Stomach (tissue), 4 donors: ENCODE results near the gene KRTAP12-2.

Experiments
- EP300 ChIP-seq: sonication (generic); formaldehyde crosslinking; IDR thresholded peaks from one replicate; pipeline ENCODE4 v1.6.1; 2017; ENCODE audit warnings: antibody characterized with exemption
- POLR2A ChIP-seq, 4 donors: fragments of 450-650 bp; IDR thresholded peaks; one replicate each; pipeline ENCODE4 v1.6.1; 2016; ENCODE audit warnings: antibody characterized with exemption in 4 of 4, control low read depth in 2 of 4, mild to moderate bottlenecking in 1 of 4, moderate library complexity in 1 of 4
- POLR2AphosphoS5 ChIP-seq, 3 donors: sonication (generic); formaldehyde crosslinking; IDR thresholded peaks; one replicate each; pipeline ENCODE4 v1.6.1; 2016; ENCODE audit warnings: antibody characterized with exemption in 3 of 3
- TF ChIP-seq, protein P1 (sequence below), 7 experiments: fragments of 450-650 bp in 4 of 7; fragments of 200-600 bp in 3 of 7; sonication (generic) in 3 of 7; IDR thresholded peaks; one replicate each; pipeline ENCODE4 v1.5.1; 2016 to 2019; ENCODE audit warnings: antibody characterized with exemption in 7 of 7, control low read depth in 2 of 7, mild to moderate bottlenecking in 1 of 7

DNA sequence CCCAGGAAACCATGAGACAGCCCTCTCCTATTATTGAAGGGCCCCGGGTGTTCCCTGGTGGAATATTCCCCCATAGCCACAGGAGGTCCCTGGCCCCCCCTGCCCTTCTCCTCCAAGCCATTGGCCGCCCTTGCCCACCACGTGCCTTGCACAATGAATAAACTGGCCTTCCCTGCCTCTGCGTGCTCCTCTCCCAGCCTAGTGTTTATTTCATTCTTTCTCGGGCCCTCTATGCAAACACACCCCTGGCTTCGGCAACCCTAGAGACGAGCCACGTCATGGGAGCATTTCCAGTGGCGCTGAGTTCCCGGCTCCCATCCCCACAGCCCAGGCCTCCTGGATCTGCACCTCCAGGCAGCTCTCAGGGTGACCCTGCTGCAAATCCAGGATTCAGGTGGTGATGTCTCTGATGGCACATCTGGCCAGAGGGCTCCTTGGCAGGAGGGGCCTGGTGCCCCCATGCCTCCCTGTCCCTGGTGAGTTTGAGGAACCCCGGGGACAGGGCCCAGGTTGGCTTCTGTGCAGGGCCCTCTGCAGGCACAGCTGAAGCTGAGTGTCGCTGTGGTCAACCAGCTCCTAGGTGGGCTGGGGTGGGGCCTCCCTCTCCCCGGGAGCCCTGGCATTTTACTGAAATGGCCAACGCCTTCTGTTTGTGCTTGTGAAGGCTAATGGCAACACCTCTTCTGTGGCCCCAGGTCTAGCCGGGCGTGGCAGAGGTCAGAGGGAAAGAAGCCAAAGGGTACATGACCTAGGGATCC, 36.4 kb upstream of the KRTAP12-2 start:
- TF ChIP-seq, protein P1, sequence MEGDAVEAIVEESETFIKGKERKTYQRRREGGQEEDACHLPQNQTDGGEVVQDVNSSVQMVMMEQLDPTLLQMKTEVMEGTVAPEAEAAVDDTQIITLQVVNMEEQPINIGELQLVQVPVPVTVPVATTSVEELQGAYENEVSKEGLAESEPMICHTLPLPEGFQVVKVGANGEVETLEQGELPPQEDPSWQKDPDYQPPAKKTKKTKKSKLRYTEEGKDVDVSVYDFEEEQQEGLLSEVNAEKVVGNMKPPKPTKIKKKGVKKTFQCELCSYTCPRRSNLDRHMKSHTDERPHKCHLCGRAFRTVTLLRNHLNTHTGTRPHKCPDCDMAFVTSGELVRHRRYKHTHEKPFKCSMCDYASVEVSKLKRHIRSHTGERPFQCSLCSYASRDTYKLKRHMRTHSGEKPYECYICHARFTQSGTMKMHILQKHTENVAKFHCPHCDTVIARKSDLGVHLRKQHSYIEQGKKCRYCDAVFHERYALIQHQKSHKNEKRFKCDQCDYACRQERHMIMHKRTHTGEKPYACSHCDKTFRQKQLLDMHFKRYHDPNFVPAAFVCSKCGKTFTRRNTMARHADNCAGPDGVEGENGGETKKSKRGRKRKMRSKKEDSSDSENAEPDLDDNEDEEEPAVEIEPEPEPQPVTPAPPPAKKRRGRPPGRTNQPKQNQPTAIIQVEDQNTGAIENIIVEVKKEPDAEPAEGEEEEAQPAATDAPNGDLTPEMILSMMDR (IDR thresholded peaks at IDR 0.05) = no peak
- TF ChIP-seq POLR2AphosphoS5 (IDR thresholded peaks at IDR 0.05) = no peak
- no peak for TF ChIP-seq EP300
- no peak for TF ChIP-seq POLR2A (IDR thresholded peaks at IDR 0.05)
